GM19240 (cell line): ENCODE measurements around the gene TICAM1.
"Not testable (repeated sequence)": the region's sequence is repeated elsewhere in the genome, so short reads cannot be mapped to it uniquely, and the experiment has no call there.

Experiments used
- DNase-seq: peaks from one replicate; pipeline ENCODE4 v3.0.0; 2011; ENCODE audit warnings: low spot score; ENCODE audit not compliant: insufficient read length

Gene TICAM1

DNA sequence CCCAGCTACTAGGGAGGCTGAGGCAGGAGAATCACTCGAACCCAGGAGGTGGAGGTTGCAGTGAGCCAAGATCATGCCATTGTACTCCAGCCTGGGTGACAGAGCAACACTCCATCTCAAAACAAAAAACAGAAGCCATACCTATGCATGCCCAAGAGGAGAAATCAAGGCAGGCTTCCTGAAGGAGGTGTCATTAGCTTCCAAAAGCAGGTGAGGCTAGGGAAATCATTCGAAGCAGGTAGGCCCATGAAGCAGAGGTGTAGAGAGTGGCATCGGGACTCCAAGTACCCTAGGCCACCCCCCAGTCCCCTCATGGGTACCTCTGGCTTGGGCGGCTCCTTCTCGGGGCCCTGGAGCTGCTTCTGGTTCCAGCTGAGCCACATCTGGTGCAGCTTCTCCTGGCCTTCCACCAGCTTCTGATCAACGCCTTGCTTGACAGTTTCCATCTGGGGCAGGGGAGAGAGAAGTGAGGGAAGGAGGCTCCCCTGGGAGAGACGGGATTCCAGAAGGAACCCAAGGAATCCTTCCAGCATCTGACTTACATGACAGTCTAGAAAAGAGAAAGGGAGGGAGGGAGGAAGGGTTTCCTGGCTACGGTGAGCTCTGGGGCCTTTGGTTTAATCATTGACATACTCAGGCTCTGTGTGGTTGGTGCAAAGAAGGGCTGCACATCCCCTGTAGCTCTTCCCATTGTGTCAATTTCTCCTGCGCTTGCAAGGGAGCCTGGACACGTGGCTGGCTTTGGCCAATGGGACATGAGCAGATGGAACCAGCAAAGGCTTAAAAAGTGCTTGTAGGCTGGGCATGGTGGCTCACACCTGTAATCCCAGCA lies 13.1 kb upstream of the TICAM1 start:
- DNase-seq: no peak

DNA sequence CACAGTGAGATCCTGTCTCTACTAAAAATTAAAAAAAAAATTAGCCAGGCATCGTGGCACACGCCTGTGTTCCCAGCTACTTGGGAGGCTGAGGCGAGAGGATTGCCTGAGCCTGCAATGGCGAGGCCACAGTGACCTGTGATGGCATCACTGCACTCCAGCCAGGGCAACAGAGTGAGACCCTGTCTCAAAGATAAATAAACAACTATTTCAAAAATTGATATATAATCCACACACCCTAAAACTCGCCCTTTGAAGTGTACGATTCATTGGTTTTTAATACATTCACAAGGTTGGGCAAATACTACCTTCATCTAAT lies 12.1 kb upstream of the TICAM1 start:
- no peak for DNase-seq

DNA sequence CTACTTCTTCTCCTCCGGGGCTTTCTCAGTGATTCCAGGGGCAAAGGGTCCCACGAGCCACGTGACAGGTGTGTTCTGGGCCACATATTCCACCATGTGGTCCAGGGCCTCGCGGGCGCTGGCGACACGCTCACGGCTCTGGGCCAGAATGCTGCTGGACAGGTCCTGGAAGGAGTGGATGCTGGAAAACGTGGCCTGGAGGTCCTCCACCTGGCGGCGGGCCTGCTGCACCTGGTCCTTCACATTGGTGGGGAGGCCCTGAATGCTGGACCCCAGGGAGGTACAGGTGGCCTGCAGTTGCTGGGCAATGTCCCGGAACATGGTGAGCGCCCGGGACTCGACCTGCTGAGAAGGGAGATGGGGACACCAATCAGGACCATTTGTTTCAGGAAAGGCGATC lies 7.7 kb upstream of the TICAM1 start:
- DNase-seq: no peak

DNA sequence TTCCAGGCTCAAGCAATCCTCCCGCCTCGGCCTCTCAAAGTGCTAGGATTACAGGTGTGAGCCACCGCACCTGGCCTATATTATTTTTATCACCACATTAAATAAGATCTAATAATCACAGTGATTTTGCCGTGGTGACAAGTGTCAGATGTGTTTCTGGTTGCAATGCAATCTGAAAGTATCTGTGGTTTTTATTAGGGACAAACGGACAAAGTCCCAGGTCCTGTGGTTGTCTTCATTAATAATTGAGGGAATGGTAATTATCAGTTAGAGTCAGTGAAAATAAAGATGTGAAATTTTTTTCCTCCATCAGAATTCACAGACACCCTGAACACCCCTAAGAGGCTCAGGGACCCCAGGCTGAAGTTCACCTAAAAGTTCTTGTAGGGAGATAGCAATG lies 1.3 kb upstream of the TICAM1 start:
- no peak for DNase-seq

DNA sequence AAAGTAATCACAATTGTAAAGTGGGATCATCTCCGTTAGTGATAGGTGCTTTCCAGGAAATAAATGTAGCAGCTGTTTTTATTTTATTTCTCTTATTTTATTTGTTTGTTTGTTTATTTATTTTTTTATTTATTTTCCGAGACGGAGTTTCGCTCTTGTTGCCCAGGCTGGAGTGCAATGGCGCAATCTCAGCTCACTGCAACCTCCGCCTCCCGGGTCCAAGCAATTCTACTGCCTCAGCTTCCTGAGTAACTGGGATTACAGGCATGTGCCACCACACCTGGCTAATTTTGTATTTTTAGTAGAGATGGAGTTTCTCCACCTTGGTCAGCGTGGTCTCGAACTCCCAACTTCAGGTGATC lies 448 bp upstream of the TICAM1 start:
- not testable (repeated sequence) for DNase-seq

DNA sequence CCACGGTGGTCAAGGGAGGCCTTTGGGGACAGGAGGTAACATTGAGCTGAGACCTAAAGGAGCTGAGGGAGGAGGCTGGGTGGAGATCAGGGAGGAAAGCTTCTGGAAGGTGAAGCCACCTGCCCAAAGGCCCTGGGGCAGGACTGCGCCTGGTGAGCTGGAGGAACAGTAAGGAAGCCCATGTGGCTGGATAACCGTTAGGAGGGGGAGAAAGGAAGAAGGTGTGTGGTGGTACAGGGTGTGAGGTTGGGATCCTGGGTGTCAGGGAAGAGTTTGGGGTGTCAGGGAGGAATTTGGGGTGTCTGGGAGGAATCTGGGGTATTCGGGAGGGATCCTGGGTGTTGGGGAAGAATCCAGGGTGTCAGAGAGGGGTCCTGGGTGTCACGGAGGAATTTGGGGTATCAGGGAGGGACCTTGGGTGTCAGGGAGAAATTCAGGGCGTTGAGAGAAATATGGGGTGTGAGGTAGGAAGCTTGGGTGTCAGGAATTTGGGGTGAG lies 695 bp downstream of the TICAM1 start:
- DNase-seq: no peak

DNA sequence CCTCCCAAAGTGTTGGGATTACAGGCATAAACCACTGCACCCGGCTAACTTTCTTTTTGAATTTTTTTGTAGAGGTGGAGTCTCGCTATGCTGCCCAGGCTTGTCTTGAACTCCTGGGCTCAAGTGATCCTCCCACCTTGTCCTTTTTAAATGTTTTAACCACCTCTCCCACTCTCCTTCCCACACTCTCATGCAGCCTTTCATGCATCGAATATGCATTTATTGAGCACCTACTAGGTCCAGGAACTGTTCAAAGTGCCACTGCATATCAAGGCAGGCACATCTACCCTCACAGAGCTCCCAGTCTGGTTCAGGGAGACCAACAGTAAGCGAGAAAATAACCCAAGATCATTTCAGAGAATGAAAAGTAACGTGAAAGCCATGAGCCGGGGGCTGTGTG lies 1.2 kb downstream of the TICAM1 start:
- DNase-seq: no peak

DNA sequence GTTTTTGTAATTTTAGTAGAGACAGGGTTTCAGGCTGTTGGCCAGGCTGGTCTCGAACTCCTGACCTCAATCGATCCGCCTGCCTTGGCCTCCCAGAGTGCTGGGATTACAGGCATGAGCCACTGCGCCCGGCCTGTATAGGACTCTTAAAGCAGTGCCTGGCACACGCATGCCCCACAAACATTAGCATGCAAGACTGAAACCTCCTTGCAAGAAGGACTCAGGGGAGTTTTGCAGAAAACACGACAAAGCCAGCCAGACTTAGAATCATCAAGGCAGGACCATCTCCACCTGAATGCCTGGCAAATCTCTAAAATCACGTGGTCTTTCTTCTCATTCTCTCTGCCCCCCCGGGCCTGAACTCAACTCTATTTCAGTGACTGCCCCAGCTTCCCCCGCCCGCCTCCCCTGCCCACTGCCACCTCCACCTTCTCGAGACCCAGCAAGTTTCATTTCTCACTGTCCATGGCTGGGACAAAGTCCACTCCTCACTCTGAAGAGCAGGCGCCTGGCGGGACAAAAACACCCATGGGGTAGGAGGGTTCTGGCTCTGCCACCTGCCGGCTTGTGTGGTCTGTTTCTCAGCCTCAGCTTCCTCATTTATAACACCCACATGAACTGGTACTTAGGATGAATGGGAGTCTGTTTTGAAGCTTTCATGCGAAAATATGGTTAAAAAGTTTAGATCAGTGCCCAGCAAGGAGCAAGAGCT lies 2.4 kb downstream of the TICAM1 start:
- no peak for DNase-seq

DNA sequence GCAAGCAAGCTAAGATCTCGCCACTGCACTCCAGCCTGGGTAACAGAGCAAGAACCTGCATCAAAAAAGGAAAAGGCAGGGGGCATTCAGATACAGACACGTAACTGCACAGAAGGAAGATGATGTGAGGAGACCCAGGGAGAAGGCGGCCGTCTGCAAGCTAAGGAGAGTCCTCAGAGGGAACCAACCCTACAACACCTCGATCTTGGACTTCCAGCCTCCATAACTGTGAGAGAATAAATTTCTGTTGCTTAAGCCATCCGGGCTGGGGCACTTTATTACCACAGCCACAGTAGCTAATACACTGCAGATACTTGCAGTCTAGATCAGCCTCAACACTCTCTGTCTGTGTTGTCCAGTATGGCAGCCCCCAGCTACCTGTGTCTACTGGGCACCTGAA lies 7.9 kb downstream of the TICAM1 start:
- DNase-seq: no peak

DNA sequence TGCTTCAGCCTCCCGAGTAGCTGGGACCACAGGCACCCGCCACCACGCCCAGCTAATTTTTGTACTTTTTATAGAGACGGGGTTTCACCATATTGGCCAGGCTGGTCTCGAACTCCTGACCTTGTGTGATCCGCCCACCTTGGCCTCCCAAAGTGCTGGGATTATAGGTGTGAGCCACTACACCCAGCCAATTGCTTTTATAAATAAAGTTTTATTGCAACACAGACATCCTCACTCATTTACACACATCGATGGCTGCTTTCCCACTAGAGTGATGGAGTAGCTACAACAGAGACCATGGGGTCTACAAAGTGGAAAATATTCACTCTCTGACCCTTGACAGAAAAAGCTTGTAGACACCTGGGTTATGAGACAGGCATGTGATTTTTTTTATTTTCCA lies 9.2 kb downstream of the TICAM1 start:
- not testable (repeated sequence) for DNase-seq

DNA sequence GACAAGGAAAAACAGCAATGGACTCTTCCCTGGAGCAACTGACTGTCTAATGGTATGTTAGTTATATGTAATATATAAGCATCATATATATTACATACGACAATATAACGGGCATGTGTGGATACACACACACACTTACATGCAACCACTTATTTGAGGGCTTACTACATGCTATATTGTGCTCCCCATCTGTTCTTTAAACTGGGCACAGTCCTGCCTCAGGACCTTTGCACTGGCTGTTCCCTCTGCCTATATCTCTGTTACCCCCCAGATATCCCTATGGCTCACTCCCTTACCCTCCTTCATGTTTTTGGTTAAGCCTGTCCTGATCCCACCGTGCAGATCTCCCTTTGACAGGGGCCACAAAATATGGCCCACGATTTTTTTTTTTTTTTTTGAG lies 10.2 kb downstream of the TICAM1 start:
- DNase-seq: no peak

DNA sequence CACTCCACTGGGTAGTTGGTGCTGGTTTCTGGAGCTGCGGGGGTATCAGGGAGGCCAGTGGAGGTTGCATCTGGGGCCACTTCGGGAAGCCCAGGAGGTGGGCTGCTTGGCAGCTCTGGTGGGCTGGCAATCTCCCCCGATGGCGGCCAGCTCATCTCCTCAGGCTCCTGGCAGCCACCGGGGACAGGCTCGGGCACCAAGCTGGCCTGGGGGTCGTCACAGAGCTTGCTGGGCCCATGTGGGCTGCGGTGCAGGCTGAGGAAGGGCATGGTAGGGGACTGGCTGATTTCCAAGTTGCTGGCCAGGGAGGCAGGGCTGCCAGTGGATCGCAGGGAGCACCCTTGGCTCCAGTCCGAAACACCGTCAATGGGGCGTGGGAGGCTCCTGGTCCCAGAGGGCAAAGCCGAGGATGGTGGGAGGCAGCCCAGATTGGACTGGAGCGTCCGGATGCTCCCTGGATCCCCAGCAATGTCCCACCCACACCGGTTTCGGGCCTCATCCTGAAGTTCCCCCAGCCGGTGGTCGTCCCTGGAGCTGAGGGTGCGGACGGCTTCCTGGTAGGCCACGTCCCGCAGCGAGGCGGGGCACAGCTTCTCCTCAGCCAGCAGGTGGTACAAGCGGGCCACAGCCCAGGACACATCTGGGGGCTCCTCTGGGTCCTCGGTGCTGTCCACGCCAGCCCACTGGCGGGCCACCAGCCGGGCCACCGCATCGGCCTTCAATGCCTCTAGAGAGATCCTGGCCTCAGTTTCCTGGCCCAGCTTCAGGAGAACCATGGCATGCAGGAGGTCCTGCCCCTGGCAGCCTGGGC lies 13.8 kb downstream of the TICAM1 start:
- DNase-seq: no peak

DNA sequence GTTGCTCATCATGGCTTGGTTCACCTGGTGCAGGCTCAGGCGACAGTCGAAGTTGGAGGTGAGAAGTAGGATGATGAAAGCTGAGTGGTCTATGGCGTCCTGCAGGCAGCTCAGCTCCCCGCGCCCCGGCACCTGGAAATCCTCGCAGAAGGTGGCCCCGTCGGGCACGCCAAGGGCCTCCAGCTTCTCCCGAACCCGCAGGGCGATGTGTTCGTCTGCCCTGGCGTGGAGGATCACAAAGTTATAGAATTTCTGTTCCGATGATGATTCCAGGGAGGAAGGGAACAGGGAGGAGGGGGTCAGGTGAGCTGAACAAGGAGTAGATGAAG lies 14.6 kb downstream of the TICAM1 start:
- DNase-seq: no peak

DNA sequence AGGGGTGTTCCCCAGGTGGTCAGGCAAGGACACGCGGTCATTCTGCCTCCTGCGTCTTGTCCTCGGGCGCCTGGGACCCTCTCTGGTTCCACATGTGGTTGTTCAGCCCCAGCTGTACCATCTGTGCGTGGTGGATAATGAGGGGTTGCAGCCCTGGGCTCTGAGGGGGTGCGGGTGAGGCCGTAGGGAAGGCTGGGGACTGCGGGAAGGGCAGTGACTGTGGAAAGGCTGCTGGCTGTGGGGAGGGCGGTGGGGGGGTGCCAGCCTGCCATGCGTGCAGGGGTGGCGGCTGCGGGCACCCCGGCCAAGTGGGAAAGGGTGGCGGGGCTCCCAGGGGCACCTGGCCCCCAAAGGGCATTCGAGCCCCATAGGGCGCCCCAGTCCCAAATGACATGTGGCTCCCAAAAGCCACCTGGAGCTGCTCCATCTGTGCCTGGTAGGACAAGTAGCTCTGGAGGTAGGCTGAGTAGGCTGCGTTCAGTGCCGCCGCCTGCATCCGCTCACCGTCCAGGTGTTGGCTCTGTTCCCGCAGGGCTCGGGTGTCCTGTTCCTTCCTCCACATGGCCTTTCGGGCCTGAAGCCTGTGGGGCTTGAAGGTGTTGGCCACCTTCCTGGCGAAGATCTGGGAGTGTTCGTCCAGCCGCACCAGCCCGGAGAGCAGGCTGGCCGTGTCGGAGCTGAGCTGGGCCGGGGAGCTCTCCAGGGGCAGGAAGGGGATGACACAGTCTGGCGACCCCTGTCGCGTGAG lies 15.1 kb downstream of the TICAM1 start:
- no peak for DNase-seq

DNA sequence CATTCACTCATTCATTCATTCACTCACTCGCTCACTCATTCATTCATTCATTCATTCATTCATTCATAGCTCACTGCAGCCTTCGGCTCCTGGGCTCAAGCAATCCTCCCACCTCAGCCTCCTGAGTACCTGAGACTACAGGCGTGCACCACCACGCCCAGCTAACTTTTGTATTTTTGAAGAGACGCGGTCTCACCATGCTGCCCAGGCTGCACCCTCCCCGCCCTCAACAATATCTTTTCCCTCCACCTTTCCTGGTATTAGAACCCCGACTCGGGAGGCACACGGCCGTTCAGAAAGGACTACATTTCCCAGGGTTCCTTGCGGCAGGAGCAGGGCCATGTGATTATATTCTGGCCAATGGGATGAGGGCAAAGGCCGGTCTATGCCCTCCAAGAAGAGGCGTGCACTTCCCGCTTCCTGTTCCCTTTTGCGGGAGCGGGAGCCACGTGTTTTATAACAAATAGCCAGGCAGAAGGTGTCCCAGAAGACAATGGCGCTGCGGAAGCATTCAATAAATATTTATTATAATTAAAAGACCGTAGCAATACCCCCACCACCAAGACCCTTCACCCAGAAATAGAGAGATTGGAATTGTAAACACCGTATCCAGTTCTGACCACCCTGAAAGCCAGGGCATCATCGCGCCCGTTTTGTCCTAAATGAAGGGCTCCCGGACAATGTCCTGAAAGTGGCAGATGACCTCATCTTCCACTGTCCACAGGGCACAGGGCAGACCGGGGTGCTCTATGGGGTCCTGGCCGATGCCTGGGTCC lies 15.9 kb downstream of the TICAM1 start:
- peak; percentile 87 for DNase-seq

DNA sequence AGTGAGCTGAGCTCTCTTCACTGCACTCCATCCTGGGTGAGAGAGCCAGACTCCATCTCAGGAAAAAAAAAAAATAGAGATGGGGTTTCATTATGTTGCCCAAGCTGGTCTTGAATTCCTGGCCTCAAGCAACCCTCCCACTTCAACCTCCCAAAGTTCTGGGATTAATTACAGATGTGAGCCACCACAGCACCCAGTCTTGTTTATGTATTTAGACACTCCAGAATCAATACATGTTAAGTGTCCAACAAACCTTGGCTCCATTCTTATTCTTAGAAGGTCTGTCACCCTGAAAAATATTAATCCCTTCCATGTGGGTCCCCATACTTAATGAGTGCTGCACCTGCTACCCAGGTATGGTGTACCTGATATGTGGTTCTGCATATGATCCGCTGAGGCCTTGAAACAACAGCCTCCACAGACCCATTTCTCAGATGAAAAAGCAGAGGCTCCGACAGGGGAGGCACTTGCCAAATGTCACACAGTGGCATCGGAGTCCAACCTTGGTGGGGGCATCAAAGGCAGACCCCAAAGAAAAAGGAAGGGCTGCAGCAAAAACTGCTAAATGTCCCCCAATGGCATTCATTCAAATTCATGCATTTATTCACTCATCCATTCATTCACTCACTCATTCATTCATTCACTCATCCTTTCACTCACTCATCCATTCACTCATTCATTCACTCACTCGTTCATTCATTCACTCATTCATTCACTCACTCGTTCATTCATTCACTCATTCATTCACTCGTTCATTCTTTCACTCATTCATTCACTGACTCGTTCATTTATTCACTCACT lies 16.7 kb downstream of the TICAM1 start:
- no peak for DNase-seq

DNA sequence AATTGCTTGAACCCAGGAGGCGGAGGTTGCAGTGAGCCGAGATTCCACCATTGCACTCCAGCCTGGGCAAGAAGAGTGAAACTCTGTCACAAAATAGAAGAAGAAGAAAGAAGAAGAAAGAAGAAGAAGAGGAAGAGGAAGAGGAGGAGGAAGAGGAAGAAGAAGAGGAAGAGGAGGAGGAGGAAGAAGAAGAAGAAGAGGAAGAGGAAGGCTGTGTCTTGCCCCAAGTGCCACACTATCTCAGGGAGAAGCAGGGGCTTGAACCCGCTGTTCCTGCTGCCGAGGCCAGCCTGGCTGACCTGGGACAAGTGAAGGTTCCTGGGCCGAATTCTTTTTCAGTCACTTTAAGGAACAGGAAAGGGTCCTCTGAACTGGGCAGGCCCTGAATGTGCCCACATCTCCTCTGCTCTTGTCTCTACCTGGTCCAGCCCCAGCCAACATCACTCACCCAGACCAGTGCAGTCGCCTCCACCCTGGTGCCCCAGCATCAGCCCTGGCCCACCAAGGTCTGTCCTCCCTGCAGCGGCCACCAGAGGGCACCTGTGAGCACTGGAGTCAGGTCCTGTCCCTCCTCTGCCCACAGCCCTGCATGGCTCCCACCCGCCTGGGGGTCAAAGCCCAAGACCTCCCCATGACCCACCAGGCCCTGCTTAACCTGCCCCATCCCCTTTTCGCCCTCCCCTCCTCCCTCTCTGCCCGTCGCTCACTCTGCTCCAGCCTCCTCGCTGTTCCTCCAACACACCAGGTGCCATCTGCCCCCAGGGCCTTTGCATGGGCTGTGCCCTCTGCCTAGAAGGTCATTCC lies 20.0 kb downstream of the TICAM1 start:
- DNase-seq: peak; percentile 67

DNA sequence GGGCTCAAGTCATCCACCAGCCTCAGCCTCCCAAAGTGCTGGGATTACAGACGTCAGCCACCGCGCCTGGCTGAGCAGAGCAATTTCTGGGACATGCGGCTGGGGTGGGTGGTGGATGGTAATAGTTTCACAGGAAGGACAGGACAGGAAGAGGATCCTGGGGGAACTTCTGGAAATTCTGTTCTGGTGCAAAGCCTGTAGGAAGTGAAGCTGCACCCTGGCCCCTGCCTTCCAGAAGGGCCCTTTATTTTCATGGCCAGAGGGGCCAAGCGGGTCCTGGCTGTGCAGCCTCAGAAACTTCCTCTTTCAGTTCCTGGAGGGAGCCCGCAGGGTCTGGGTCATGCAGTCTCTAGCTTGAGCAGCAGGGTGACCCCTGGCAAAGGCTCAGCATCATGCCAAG lies 24.3 kb downstream of the TICAM1 start:
- DNase-seq: no peak

DNA sequence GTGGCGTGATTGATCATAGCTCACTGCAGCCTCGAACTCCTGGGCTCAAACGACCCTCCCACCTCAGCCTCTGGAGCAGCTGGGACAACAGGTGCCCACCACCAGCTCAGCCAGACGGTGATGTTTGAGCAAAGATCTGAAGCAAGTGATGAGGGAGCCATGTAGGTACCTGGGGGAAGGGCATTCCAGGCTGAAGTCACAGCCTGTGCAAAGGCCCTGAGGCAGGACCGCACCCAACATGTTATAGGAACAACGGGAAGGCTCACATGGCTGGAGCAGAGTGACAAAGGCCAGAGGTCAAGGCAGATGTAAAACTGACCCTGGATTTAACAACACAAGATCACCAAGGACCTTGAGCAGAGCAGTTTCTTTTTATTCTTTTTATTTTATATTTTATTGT lies 25.1 kb downstream of the TICAM1 start:
- DNase-seq: no peak
